ENCODE data around the gene OSM.
"Not testable (repeated sequence)": the region's sequence is repeated elsewhere in the genome, so short reads cannot be mapped to it uniquely, and the experiment has no call there.

Gene OSM

GRCh38 chr22:30240541-30241417 is 25.9 kb downstream of the OSM start:
- no peak for DNase-seq

DNA sequence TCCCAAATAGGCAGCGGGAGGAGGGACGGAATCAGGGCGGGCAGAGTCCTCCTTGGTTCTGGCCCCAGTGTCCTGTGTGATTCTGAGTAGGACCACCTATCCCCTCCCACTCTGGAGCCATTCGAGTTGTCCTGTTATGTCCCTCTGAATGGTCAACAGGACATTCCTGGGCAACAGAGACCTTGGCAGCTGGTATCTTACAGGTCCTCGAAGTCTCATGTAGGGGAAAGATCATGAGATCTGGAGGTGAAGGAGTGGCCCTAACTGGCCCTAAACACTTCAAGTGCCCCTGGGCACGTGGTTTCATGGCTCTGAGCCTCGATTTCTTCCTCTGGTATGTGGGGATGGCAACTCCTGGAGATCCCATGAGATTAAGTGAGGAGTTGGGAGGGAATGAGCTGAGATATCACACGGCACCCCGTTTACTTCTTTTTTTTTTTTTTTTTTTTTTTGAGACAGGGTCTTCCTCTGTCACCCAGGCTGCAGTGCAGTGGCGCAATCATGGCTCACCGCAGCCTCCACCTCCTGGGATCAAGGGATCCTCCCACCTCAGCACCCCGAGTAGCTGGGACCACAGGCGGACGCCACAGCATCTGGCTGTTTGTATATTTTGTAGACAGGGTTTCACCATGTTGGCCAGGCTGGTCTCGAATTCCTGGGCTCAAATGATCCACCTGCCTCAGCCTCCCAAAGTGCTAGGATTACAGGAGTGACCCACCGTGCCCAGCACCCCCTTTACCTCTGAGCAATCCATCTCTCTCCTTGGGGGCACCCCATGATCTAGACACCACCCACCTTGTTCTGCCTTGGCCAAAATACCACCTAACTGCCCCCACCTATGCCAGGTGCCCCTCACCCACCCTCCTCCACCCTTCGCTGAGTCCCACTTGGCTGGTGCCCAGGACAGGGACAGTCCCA is 26.9 kb downstream of the OSM start:
- no peak for DNase-seq

GRCh38 chr22:30238661-30239487 is 27.8 kb downstream of the OSM start:
- DNase-seq = no peak

- no peak for DNase-seq
Measured at GRCh38 chr22:30238136-30238535, 28.5 kb downstream of the OSM start.

DNA sequence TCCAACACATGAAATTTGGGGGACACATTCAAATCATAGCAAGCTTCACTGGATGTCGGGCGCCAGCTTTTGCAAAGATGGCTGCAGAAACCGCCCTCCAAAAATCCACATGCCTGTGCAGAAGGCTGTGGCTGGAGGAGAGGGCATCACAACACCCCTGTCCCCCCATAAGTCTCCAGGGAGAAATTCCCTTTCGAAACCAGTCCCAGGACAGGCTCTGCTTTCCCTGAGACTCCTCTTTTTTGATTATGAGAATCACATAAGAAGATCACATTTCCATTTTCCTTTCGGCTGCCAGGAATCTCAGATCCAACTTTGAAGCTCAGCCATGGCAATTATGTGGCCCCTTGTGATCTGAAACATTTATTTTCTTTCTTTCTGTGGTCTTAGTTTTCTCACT is 29.8 kb downstream of the OSM start:
- no peak for DNase-seq

DNA sequence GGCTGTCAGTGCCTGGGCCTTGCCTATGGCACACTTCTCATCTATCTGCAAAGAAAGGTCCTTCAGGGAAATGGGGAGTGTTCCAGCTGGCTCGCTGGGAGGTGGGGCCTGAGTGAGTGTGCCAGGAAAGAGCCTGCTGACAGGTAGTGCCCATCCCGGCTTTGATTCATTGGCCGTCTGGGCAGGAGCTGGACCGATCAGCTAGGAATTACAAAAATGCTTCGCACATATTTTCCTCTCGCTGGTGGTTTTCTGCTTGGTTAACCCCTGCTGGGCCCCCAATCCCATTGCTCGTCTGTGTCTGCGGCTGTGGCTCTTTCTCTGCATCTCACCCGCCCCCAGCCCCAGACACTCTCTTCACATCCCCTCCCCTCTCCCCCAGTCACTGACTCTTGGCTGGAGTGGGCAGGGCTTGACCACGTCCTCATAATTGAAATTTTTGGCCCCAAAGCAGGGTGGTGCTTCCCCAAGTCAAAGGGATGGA is 30.9 kb downstream of the OSM start:
- DNase-seq = no peak

DNA sequence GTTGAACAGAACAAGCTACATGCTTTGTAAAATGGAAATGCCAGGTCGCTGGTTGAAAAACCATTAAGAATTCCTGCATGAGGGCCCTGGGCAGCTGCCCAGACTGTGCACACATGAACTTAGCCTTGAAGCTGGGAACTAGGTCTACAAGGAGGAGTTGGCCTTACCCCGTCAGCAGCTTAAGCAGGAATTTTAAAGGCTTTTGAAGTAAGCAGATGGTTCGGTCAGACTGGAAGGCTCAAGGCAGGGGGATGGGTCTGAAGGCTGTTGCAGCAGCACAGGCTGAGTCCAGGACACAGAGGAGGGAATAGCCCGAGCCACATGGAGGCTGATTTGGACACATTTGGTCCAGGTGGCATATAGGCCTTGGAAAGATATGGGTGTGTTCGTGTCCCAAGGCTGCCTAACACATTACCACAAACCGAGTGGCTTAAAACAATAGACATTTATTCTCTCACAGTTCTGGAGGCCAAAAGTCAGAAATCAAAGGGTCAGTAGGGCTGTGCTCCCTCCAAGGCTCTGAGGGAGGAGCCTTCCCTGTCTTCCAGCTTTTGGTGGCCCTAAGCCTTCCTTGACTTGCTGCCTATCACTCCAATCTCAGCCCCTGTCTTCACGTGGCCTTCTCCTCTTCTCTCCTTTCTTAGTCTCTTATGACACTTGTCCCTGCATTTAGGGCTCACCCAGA is 31.7 kb downstream of the OSM start:
- no peak for DNase-seq

DNA sequence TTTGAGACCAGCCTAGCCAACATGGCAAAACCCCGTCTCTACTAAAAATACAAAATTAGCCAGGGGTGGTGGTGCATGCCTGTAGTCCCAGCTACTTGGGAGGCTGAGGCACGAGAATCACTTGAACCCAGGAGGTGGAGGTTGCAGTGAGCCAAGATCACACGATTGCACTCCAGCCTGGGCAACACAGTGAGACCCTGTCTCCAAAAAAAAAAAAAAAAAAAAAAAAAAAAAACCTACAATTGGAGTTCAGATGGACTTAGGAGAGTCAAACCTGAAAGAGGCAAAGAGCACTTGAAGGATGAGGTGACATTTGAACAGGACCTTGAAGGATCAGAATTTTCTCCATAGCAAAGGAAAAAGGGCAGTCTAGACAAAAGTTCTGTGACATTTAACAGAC is 32.3 kb downstream of the OSM start:
- not testable (repeated sequence) for DNase-seq

GRCh38 chr22:30233582-30233981 is 33.1 kb downstream of the OSM start:
- DNase-seq = no peak

- no peak for DNase-seq
Measured at GRCh38 chr22:30232716-30233218, 33.9 kb downstream of the OSM start.

DNA sequence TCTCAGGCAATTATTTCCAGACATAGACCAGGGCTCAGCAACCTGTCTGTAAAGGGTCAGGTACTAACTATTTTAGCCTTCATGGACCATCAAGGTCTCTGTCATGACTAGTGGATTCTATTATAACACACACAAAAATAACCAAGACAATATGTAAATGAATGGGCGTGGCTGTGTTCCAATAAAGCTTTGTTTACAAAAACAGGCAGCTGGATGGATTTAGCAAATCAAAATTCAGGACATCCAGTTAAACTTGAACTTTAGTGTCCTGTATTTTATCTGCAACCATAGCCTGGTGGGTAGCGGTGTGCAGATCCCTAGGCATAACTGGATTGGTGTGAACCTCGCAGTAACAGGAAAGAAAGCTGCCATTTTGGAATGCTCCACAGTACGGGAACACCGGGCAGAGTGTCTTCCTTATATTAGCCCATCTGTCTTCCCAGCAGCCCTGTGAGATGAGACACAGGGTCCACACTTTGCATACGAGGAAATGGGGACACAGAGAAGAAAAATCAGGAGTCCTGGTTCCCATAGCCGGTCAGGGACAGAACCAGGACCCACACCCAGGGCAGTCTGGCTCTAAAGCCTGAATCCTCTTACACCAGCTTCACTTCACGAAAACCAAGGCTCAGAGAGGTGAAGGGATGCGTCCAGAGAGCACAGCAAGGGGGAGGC is 35.7 kb downstream of the OSM start:
- no peak for DNase-seq

GRCh38 chr22:30230330-30230729 is 36.3 kb downstream of the OSM start:
- DNase-seq = no peak

DNA sequence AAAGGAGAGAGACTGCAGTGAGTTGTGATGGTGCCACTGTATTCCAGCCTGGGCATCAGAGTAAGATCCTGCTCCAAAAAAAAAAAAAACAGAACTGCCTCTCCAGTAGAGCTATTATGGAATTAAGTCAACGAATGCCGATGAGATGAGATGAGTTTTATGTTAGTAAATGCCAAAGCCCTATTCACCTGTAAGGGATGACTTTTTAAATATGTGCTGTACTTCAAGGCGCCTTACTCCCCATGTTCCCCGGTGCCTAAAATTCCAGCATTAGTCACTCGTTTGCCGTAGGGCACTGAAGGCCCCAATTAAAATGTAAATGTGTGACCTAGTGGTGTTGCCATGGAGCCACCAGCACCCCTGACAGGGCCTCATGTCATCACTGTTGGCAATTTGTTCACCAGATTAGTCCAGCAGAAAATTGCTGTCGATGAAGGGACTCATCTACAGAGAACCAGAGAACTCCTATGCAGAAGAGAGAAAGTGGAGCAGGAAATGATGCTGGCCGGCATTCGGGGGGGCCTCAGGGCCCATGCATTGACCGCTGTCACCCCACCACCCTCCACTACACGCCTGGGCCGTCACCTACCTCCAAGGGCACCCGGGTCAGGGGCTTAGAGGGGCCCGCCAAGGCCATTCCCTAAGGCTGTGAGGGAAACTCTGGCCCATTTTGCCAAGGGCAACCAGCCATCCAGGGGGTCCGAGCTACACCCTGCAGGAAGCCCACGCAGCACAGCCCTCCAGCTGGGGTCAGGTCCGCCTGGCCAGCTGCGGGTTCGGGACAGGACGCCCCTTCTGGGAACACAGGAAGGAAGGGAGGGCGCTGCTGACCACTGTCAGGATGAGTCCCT is 37.9 kb downstream of the OSM start:
- no peak for DNase-seq

GRCh38 chr22:30227438-30228228 is 39.0 kb downstream of the OSM start:
- no peak for DNase-seq

DNA sequence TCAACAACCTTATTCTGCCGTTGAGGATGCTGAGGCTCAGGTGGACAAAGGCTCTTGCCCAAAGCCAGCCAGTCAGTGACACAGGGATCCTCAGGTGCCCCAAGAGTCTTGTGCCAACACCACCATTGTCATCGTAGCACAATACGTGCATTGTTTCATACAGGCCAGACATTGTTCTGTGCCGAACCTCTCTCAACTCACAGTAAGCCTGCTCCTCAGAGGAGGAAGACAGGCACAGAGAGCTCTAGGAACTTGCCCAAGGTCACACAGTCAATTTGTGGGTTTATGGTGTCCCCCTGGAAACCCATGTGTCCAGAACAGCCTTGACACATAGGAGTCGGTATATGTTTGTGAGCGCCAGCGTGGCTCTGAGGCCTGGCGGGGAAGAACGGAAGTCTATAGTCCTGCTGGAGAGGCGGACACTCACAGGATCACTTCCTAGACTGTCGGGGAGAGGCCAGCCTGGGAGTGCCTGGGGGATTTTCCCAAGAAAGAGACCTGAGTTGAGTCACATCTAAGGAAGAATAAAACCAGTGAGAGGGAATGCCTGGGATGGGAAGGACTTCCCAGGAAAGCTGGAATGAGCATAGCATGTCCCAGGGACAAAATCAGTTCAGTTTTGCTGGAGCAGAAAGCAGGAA is 40.3 kb downstream of the OSM start:
- DNase-seq = no peak

- no peak for DNase-seq
Measured at GRCh38 chr22:30225220-30225927, 41.3 kb downstream of the OSM start.

- no peak for DNase-seq
Measured at GRCh38 chr22:30224161-30224857, 42.3 kb downstream of the OSM start.

DNA sequence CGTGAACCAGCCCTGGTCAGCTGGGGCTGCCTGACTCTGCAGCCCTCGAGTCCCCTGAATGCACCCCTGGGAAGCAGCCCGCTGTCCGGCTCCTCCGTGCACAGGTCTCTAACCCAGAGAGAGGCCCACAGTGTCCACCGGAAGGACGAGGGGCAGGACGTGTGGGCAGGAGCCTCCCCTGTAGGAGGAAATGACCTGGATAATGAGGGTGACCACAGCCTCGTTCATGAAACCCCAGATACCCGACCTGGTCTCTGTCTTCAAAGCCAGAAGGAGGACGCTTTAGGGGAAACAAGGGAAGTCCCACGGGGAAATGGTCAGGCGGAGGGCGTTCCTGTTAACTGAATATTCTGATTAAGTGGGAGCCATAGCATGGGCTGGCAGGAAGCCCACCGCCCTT is 43.3 kb downstream of the OSM start:
- DNase-seq = no peak

All from CD4-positive, alpha-beta T cell treated with Interferon gamma for 1 hour (primary cell).